22Rv1 (cell line): Measurements from ENCODE around the gene CCDC63.

ENCODE experiments used
- H3K27ac ChIP-seq: fragments of 450-650 bp; 2 replicates; pipeline ENCODE4 v1.5.1; 2017
- CTCF ChIP-seq: fragments of 450-650 bp; IDR thresholded peaks from 2 replicates; pipeline ENCODE4 v1.5.1; 2017; ENCODE audit warnings: mild to moderate bottlenecking
- ZFX ChIP-seq: fragments of 450-650 bp; IDR thresholded peaks from 2 replicates; pipeline ENCODE4 v1.6.1; 2017; ENCODE audit warnings: antibody characterized with exemption, borderline replicate concordance

Gene CCDC63

DNA sequence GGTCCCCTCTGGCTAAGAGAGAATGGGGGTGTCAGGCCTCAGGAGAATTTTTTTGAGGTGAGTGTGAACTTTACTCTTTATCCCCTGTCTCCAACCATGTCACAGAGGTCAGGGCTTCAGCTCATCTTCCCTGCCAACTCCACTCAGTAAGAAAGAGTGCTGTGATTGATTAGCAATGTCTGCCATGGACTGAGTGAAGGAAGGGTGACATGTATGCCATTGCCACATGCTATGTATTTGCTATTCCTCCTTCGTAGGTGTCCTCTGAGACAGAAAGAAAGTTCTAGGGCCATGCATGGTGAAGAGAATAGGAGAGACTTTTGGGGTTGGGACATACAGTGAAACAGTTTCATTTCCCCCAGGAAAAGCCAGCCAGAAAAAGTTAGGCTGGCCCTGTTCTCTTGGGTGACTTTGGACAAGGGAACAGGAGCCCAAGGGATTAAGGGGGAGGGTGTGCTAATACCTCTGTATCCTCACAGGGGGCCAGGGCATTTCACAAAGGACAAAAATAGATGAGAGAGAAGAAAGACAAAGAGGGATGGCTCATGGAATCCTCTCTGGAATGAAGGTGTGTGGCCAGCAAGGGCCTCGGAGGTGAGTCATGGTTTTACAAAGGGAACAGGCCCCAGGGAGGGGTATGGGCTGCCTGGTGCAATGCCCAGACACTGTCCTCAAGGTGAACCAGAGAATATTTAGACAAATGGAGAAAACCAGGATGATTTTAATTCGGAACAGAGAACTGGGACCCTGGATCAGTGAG lies 87.5 kb downstream of the CCDC63 start:
- TF ChIP-seq CTCF (no peak), ZFX (no peak)

DNA sequence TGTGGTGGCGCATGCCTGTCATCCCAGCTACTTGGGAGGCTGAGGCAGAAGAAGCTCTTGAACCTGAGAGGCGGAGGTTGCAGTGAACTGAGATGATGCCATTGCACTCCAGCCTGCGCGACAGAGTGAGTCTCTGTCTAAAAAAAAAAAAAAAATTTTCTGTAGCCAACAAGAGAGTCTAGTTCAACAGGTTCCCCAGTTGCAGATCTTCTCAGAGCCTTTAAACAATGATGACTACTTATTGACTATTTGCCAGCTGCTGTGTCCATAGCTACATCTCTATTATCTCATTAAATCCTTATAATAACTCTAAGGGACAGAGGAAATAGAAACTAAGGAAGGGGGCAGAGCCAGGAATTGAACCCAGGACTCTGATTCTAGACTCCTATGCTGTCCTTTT lies 88.8 kb downstream of the CCDC63 start:
- H3K27ac ChIP-seq: no peak overlapping the region

More for the DNA sequence above, 87.5 kb downstream of the CCDC63 start:
- no peak overlapping the region for H3K27ac ChIP-seq

DNA sequence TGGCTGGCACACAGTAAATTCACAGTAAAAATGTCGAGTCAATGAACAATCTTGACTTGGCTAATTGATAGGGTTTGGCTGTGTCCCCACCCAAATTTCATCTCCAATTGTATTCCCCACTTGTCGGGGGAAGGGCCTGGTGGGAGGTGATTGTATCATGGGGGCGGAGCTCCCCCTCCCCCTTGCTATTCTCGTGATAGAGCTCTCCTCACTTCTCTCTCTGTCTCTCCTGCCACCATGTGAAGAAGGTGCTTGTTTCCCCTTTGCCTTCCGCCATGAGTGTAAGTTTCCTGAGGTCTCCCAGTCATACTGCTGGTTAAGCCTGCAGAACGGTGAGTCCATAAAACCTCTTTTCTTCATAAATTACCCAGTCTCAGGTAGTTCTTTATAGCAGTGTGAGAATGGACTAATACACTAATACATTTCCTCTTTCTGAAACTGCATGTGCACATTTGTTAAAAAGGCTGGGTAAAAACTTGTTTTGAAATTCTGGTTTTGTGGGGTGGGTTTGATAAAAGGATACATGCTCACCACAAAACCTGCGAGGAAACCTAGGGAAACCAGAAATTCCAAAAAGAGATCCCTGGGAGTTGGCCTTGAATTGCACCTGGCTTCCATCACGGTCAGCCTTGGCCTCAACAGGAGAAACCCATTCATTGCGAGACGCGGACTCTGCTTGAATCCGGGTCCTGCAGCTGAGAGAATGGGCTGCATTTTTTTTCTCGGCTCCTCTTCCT lies 89.7 kb downstream of the CCDC63 start:
- no peak for TF ChIP-seq ZFX
- TF ChIP-seq CTCF: no peak
- no peak overlapping the region for H3K27ac ChIP-seq

More for the DNA sequence above, 88.8 kb downstream of the CCDC63 start:
- TF ChIP-seq CTCF (no peak), ZFX (no peak)

GRCh38 chr12:110937104-110937641 lies 90.4 kb downstream of the CCDC63 start:
- no peak for TF ChIP-seq ZFX
- peak; percentile 100 for TF ChIP-seq CTCF
- H3K27ac ChIP-seq: no peak overlapping the region

DNA sequence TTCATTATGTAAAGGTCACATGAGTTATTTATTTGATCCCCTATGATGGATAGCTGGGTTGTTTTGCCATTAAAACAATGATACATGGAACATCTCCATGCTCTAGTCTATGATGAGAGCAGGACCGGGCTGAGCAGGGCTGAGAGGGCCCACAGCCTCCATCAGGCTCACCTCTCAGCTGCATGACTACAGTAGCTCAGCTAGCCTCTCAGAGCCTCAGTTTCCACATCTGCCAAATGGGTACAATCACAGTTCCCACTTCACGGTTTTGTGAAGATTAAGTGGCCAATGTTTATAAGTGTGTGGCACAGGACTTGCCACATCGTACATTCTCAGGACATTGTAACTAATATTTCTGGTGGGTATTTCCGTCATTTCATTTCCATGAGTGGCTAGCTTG lies 93.5 kb downstream of the CCDC63 start:
- TF ChIP-seq ZFX (no peak), CTCF (no peak)
- no peak overlapping the region for H3K27ac ChIP-seq

- TF ChIP-seq ZFX: no peak
- TF ChIP-seq CTCF: no peak
Measured at GRCh38 chr12:110940933-110941332, 94.1 kb downstream of the CCDC63 start.

GRCh38 chr12:110941391-110941790 lies 94.6 kb downstream of the CCDC63 start:
- TF ChIP-seq CTCF (no peak), ZFX (no peak)
- no peak overlapping the region for H3K27ac ChIP-seq

More at GRCh38 chr12:110940933-110941332, 94.1 kb downstream of the CCDC63 start:
- no peak overlapping the region for H3K27ac ChIP-seq
